Esophagus muscularis mucosa (tissue), 3 donors: Measurements from ENCODE around the gene KRT28.

Experiments used
- POLR2A ChIP-seq: fragments of 450-650 bp; IDR thresholded peaks from one replicate; pipeline ENCODE4 v1.6.1; 2017; ENCODE audit warnings: antibody characterized with exemption, moderate library complexity, mild to moderate bottlenecking, low read depth
- POLR2AphosphoS5 ChIP-seq, 2 donors: sonication (generic); formaldehyde crosslinking; IDR thresholded peaks; one replicate each; pipeline ENCODE4 v1.6.1; 2017; ENCODE audit warnings: antibody characterized with exemption in 2 of 2
- TF ChIP-seq, protein P1 (sequence below), 3 experiments: fragments of 200-600 bp in 2 of 3; fragments of 450-650 bp in 1 of 3; sonication (generic) in 2 of 3; IDR thresholded peaks; one replicate each; pipeline ENCODE4 v1.5.1; 2017 to 2019; ENCODE audit warnings: antibody characterized with exemption in 3 of 3, mild to moderate bottlenecking in 2 of 3, moderate library complexity in 1 of 3

GRCh38 chr17:40775945-40776344 is 23.8 kb downstream of the KRT28 start:
- TF ChIP-seq, protein P1, sequence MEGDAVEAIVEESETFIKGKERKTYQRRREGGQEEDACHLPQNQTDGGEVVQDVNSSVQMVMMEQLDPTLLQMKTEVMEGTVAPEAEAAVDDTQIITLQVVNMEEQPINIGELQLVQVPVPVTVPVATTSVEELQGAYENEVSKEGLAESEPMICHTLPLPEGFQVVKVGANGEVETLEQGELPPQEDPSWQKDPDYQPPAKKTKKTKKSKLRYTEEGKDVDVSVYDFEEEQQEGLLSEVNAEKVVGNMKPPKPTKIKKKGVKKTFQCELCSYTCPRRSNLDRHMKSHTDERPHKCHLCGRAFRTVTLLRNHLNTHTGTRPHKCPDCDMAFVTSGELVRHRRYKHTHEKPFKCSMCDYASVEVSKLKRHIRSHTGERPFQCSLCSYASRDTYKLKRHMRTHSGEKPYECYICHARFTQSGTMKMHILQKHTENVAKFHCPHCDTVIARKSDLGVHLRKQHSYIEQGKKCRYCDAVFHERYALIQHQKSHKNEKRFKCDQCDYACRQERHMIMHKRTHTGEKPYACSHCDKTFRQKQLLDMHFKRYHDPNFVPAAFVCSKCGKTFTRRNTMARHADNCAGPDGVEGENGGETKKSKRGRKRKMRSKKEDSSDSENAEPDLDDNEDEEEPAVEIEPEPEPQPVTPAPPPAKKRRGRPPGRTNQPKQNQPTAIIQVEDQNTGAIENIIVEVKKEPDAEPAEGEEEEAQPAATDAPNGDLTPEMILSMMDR (IDR thresholded peaks at IDR 0.05) = no peak
- TF ChIP-seq POLR2A = no peak
- no peak for TF ChIP-seq POLR2AphosphoS5 (IDR thresholded peaks at IDR 0.05)
